Activated CD8-positive, alpha-beta memory T cell treated with anti-CD3 and anti-CD28 coated beads, Interleukin-2, amount 50 U/mL, for 4 hours (primary cell): ENCODE data around the gene PFKP.

Experiments used
- DNase-seq: peaks from one replicate; pipeline ENCODE4 v3.0.0-alpha.2; 2020

The PFKP gene

GRCh38 chr10:3067118-3067858 is at the start of gene PFKP:
TSS of gene PFKP (plus strand) at chr10:3067548. CDS start at chr10:3067596, 48 bp downstream.
- DNase-seq, result peak; percentile 75

GRCh38 chr10:3018247-3018646 is 49.1 kb upstream of the PFKP start:
- DNase-seq, result no peak

GRCh38 chr10:3020311-3020710 is 47.0 kb upstream of the PFKP start:
- DNase-seq, result no peak

GRCh38 chr10:3020881-3021280 is 46.5 kb upstream of the PFKP start:
- no peak for DNase-seq

- DNase-seq, result no peak
These were observed 45.3 kb upstream of the PFKP start for GRCh38 chr10:3022027-3022426.

GRCh38 chr10:3023892-3024291 is 43.5 kb upstream of the PFKP start:
- no peak for DNase-seq

- no peak for DNase-seq
These were observed 42.2 kb upstream of the PFKP start for GRCh38 chr10:3025026-3025683.

- DNase-seq, result no peak
These were observed 39.5 kb upstream of the PFKP start for GRCh38 chr10:3027866-3028265.

- DNase-seq, result no peak
These were observed 38.9 kb upstream of the PFKP start for GRCh38 chr10:3028441-3028840.

- no peak for DNase-seq
These were observed 36.6 kb upstream of the PFKP start for GRCh38 chr10:3030765-3031164.

- no peak for DNase-seq
These were observed 35.9 kb upstream of the PFKP start for GRCh38 chr10:3031490-3031889.

GRCh38 chr10:3033925-3034324 is 33.4 kb upstream of the PFKP start:
- DNase-seq, result no peak

- DNase-seq, result no peak
These were observed 32.7 kb upstream of the PFKP start for GRCh38 chr10:3034616-3035015.

GRCh38 chr10:3036155-3037021 is 31.0 kb upstream of the PFKP start:
- no peak for DNase-seq

- no peak for DNase-seq
These were observed 30.2 kb upstream of the PFKP start for GRCh38 chr10:3037182-3037581.

- DNase-seq, result no peak
These were observed 27.3 kb upstream of the PFKP start for GRCh38 chr10:3040069-3040468.

GRCh38 chr10:3042589-3042988 is 24.8 kb upstream of the PFKP start:
- DNase-seq, result no peak

GRCh38 chr10:3043512-3044368 is 23.6 kb upstream of the PFKP start:
- peak; percentile 37 for DNase-seq

GRCh38 chr10:3045471-3046209 is 21.7 kb upstream of the PFKP start:
- DNase-seq, result no peak

GRCh38 chr10:3046210-3046779 is 21.1 kb upstream of the PFKP start:
- DNase-seq, result no peak

GRCh38 chr10:3046981-3047547 is 20.3 kb upstream of the PFKP start:
- no peak for DNase-seq
